OCI-M1 (cell line): ENCODE measurements around the gene PKD2.
"Not testable (repeated sequence)": the region's sequence is repeated elsewhere in the genome, so short reads cannot be mapped to it uniquely, and the experiment has no call there.

Experiments
- DNase-seq: peaks from one replicate; lab custom pipeline; 2025; lab: John Stamatoyannopoulos, UW

Gene PKD2

DNA sequence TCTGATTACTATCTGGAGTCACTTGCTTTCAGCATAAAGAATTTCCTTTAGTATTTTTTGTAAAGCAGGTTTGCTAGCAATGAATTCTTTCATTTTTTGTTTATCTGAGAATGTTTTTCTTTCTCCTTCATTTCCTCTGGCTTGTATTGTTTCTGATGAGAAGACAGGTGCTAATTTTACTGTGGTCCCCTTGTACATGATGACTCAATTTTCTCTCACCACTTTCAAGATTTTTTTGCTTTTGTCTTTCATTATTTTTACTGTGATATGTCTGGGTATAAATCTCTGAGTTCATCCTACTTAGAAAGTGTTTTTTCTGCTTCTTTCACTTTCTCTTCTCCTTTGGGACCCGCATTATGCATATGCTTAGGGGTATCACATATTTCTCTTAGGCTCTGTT is 62.6 kb downstream of the PKD2 start:
- no peak for DNase-seq

DNA sequence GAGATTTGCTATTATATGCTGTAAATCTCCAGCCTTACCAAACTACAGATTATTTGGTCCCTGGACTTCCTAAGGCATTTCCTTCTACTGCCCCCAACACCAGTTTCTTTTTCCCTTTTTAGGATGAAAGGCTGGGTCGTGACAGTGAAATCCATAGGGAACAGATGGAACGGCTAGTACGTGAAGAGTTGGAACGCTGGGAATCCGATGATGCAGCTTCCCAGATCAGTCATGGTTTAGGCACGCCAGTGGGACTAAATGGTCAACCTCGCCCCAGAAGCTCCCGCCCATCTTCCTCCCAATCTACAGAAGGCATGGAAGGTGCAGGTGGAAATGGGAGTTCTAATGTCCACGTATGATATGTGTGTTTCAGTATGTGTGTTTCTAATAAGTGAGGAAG is 67.9 kb downstream of the PKD2 start:
- DNase-seq = no peak

DNA sequence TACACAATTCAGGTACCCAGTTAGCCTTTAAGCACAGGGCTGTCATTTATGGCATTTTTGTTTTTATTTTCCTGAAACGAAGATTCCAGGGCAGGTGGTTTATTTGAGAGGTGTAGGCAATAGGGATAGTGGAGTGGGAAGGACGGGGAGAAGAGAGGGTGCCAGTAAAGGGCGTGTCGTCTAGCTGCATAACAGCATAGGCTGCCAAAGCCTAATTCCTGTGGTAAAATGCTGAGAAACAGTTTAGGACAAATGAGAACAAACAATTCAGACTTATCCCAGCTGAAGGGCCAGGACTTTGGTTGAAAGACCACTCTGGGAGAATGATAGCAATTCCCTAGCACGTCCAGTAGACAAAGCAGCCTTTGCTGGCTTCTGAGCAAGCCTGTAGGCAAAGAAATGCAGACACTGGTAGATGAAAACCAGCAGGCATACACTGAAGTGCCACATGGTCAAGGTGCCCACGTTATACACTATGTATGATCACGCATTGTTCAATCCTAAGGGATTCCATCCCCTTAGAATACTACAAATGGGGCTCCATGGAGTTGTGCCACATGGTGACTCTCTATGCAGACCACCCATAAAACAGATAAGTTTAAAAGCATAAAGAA is 70.6 kb downstream of the PKD2 start:
- DNase-seq = no peak

DNA sequence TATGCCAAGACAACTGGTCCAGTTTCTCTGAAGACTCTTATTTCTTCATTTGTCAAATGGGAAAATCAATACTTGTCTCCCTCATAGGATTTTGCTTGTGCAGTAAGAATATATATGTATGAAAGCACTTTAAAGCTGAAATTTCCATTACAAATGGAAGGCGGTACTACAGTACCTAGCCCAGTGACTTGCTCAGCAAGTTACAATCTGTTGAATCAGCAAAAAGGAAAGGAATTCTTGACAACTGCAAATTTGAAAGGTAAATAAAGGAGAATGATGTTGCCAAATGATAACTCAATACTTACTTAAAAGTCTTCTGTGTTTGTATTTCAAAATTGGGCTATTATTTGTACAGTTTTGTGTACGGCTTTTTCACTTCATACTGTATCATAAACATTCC is 71.1 kb downstream of the PKD2 start:
- no peak for DNase-seq

DNA sequence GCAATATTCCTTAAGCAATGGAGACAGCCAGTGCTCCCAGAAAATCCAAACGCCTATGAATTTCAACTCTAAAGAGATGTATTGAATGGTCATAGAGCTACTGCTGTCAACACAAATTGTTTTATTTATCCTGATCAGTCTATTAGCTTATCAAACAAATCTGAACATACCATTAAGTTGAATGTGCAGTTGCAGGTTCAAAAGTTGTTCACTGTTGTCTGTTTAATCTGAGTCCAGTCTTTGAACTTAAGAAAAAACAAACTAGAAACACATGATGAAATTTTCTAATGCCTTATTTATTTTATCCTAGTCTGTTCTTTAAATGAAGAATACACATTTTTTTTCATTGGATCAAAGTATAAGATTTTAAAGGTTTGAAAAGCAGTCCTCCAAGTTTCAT is 73.2 kb downstream of the PKD2 start:
- no peak for DNase-seq

DNA sequence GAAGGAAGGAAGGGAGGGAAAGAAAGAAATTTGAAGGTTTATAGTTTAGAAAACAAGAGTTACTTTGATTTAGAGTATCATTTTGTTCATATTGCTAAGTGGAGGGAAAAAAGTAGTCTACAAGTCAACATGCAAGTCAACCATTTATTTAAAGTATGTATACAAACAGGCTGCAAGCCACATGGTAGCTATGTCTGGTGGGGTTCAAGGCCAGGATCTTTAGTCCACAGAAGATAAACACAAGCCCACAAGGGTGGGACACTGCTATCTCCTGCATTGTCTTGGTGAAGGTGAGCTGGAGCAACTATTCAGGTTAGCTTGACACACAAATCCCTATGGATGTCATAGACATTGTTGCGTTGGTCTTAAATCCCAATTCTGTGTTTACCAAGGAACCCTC is 79.6 kb downstream of the PKD2 start:
- DNase-seq = no peak

DNA sequence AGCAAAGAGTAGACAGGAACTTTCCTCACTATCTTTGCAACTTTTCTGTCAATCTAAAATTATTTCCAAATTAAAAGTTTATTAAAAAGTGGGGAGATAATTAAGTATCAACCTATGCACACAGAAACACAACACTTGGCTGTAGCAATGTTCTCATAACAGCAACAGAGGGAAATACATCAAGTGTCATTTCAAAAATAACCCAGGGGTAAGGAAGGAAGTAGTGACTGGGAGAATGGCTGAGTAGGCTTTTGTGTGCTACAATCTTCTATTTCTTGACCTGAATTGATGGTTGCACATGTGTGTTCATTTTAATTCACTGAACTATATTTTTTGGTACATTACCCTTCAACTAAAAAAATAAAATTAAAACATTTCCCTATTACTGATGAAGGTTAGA is 83.5 kb downstream of the PKD2 start:
- DNase-seq = no peak

DNA sequence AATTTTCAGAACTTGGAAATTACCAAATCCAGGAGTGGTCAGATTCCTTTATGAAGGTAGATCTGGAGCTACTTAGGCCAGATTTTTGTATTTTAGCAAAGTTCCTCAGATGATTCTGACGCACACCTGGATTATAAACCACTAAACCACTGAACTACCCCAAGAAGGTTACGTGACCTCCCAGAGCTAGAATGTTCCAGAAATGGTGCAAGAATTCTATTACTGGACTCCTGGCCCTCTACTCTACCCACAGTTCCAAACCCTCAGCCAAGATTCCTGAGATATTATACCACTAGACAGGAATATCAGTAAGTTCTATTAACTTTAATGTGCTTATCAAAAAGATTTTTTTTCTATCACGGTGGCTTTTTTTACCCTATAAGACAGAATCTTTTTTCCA is 83.9 kb downstream of the PKD2 start:
- DNase-seq = no peak

DNA sequence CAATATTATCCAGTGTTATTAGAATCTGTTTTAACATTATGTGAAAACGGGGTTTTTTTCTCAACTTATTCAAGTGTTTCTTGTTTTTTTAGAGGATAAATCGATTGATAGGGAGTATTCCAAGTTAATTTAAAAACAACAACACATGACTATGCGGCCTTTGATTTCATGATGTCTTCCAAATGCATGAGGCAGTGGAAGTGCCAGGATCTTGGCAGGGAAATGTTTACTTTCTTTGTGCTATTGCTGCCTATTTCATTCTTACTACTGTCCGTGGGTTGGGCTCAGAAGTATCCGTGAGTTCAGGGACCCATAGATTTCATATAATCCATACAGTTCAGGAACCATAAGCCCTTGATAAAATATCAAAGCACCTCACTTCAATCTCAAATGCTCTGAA is 86.4 kb downstream of the PKD2 start:
- DNase-seq = no peak

DNA sequence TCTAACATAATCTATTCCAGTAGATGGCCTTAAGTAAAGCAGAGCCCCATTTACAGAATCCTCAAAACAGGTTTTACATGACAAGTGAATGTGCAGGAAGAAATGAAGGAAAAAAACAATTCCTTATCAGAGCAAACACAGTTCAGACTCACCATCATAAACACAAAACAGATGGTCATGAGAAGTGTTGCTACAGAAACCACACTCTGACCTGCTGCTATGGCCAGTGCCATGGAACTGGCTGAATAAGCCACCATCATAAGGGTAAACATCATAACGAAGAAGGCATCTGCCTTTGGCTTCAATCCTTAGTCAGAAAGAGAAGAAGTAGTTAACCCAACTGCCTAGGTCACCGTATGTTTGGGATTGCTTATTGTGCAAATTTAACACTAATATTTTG is 89.9 kb downstream of the PKD2 start:
- DNase-seq = peak; percentile 9

DNA sequence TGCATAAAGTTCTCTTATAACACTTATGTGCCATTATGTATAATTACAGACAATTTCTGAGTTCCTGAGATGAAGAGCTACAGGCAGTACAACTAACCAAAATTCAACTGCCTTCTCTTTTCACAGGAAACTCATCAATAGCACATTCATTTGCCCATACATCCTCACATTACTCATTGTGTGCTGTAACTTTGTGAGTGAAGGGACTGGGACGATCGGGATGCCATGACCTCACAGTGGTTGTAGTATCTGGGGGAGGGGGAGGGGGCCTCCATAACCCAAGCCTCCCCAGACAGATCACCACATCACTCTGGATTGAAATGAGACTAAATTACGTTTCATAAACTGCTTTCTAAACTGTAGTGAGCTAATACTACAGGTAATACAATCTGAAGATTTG is 90.3 kb downstream of the PKD2 start:
- DNase-seq = no peak

DNA sequence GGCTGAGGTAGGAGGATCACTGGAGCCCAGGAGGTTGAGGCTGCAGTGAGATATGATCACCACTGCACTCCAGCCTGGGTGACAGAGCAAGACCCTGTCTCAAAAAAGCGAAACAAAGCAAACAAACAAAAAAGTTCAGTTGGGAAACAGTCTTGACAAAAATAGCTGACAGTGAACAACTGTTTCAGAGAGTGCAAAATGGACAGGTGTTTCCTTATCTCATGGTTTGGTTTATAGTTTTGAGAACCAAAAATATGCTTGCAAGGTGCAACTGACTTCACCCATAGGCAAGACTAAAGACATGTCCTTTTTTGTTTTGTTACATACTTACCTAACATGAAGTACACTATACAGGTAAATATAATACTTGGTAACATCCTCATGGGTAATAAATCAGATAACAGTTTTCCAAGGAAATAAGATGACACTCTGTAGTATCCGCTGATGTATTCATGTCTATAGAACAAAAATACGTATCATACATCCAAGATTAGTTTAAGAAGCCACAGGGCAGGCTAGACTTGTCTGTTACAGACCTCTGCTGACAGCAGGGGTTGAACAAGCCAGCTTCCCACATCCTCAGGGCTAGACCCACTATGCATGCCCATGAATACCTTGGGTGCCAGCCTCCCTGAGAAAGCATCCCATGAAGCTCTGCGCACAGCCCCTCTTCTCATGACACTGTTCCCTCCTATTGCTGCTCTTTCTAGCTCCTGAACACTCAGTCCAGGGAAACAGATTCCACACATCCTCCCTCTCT is 91.7 kb downstream of the PKD2 start:
- DNase-seq = no peak

DNA sequence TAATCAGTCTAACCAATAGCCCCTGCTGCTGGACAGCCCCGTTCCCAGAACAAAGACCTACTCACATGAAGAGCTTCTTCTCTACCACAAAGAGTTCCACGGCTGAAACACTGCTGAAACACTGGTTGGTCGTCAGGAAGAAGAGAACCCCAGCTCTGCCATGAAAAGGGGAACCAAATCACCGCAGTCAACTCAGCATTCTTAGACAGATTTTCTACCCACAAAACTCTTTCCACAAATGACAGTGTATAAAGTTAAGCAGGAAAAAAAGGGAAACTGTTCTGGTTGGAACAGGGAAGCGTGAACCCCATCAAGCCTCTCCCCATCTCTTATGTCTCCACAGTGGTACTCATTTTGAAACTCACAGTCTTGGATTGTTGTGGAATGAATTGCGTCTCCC is 93.7 kb downstream of the PKD2 start:
- no peak for DNase-seq

DNA sequence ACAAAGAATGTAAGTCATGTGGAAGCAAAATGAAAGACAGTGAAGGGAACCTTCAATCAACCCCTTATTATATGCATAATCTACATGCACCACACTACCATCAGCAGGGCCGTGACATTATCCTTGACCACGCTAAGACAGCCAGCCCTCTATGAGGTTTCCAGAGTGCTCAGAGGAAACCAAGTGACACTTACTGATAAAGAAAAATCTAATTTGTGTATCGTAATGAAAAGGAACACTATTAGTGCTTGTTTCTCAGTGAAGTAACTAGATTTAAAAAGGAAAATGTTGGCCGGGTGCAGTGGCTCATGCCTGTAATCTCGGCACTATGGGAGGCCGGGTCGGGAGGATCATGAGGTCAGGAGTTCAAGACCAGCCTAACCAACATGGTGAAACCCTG is 94.6 kb downstream of the PKD2 start:
- DNase-seq = peak; percentile 50

DNA sequence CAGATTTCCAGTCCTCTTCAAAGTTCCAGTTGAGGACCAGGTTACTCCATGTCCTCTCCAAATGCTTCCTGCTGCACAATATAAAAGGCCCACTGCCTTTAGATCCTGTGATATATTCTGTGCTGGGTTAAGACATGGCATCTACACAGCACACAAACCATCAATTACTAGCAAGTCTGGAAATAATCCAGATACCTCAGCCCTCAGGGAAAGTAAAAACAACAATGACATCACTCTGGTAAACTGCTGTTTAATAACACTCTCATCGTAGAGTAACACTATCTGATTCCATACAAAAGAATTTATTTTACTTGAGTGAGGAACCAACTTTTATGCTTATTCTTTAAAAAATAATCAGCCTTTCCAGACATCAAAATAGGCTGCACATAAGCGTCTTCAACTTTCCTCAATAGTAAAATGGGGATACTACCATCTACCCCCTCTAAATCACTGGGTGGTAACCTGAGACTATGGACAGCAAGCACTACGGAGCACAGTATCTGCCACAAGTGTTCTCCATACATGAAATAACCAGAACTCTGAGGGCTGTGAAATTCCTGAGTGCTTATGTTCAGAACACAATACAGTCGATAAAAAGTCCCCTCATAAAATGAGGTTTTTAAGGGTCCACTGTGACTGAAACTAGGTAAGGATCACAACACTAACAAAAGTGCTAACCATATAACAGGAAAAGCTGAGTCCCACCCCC is 97.6 kb downstream of the PKD2 start:
- DNase-seq = no peak

DNA sequence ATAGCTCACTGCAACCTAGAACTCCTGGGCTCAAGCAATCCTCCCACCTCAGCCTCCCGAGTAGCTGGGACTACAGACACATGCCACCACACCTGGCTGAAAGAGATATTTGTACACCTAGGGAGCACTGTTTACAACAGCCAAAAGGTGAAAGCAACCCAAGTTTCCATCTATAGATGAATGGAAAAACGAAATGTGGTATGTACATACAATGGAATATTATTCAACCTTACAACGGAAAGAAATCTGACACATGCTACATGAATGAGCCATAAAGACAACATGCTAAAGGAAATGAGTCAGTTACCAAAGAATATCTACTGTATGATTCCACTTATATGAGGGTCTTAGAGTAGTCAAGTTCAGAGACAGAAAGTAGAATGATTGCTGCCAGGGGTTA is 98.8 kb downstream of the PKD2 start:
- DNase-seq = no peak

DNA sequence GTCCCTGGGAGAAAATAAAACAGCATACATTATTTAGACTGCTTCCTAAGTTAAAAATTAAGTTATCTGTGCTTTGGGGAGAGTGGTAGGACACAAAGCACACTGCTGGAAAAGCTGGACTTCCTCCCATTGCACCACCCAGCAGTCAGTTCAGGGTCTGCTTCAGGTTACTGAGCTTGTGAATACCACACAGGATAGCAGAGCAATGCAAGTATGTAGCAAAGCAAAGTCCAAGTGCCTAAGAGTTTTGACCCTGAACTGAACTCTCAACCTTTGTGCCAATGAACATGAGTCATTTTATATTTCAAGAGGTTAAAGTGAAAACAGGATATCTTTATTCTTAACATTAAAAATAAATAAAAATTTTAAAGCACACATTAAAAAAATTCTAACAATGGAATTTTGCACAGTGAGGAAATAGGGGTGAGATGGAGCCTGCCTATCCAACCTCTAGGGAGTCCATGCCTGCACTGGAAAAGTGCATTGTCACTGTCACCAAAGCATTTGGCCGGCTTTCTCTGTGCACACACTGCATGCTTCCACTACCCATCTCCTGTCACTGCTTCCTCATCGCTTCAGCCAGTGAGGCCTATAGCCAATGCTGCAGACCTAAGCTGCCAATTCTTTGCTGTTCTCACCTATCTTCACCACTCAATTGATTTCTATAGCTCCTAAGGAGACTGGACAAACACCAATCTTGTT is 100.1 kb downstream of the PKD2 start:
- DNase-seq = peak; percentile 61

DNA sequence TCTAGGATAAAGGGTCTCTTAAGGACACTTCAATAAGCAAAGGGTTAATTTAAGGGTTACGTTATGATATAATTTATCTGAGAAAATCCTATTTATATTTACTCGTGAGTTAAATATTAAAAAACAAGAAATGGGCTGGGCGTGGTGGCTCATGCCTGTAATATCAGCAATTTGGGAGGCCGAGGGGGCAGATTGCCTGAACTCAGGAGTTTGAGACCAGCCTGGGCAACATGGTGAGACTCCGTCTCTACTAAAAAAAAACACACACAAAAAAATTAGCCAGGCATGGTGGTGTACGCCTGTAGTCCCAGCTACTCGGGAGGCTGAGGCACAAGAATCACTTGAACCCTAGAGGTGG is 100.7 kb downstream of the PKD2 start:
- DNase-seq = not testable (repeated sequence)

DNA sequence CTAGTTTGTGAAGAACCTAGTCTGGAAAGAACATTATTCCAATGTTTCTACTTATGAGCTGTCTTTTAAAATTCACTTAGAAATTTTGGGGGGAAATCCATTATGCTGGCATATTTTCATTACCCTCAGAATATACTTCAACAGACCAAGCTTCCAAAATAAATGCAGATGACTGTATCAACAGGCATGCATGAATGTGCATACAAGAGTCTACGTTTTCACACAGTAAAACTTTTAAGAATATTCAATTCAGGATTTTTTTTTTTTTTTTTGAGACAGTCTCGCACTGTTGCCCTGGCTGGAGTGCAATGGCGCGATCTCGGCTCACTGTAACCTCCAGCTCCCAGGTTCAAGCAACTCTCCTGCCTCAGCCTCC is 101.3 kb downstream of the PKD2 start:
- no peak for DNase-seq

DNA sequence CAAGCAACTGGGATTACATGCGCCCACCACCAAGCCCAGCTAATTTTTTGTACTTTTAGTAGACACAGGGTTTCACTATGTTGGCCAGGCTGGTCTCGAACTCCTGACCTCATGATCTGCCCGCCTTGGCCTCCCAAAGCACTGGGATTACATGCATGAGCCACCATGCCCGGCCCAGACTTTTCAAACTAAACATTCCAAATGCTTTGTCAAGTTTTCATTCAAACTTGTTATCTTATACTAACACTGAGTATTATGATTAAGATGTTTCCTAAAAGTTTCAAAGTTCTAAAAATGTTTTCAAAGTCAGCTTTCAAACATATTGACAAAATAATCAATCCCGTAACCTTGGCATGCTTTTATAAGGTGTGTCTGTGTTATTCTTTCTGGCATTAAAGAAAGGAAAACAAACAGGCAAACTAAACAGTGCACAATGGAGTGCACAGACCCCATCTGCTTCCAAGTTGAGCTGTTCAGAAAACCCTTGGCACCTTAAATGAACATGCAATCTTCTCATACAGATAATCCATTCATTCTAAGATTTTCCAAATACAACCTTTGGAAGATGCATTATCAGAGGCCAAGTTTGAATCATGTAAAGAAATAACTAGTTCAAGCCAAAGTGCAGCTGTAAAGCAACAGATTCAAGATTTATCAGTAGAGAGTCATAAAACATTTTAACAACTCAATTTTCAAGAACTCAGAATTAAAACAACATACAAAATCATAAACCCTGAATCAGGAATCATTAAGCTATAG is 101.9 kb downstream of the PKD2 start:
- DNase-seq = no peak

DNA sequence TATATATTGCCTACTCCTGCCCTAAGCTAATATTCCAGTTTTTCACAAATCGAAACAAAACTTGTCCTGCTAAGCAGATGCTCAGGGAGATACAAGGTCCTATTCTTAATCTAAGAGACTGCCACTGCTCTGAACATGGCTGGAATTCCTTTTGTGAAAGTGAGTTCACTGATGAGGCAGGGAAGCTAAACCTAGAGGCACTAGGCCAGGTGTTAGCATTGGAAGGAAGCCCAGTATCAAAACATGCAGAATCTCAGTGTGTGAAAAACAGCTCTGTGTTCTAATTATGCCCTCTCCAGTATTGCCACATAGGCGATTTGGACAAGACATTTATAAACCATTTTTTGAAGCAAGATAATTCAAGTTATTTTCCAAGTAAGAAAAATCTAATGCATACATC is 103.4 kb downstream of the PKD2 start:
- no peak for DNase-seq

DNA sequence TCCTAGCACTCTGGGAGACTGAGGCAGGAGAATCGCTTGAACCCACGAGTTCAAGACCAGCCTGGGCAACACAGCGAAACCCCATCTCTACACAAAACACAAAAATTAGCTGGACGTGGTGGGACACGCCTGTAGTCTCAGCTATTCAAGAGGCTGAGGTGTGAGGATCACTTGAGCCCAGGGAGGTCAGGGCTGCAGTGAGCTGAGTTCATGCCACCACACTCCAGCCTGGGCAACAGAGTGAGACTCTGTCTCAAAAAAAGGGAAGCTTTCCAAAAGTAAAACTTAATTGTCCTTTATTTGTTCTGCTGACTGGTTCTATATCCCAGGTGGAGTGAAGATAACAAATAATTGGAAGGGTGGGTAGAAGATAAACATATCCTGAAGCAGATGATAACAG is 105.4 kb downstream of the PKD2 start:
- no peak for DNase-seq
